A673 (cell line): ENCODE measurements around the gene GOLPH3.

Source experiments
- EZH2 ChIP-seq: fragments of 200-600 bp; sonication (generic); IDR thresholded peaks from 2 replicates; pipeline ENCODE4 v1.6.1; 2017; ENCODE audit warnings: borderline replicate concordance, low read depth, mild to moderate bottlenecking, mixed read lengths, antibody characterized with exemption, low read length; ENCODE audit not compliant: poor library complexity, severe bottlenecking
- TF ChIP-seq, protein P1 (sequence below): fragments of 300-800, 200-600 bp; sonication (generic); conservative IDR thresholded peaks from 2 replicates; pipeline ENCODE4 v1.5.1; 2017; ENCODE audit warnings: low read depth, mild to moderate bottlenecking, antibody characterized with exemption, low read length, moderate library complexity, mixed read lengths

DNA sequence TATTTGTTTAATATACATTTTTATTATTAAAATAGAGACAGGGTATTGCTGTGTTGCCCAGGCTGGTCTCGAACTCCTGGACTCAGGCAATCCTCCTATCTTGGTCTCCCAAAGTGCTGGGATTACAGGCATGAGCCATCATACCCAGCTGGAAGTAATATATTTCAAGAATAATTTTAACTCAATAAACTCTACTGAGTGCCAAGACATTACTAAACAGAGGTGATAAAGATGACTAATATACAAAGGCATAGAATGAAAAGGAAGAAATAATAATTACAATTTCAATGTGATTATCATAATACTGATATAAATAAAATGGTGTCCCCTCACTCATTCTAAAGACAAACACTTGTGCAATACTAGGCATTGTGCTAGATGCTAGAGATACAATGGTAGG is 13.9 kb downstream of the GOLPH3 start:
- TF ChIP-seq, protein P1, sequence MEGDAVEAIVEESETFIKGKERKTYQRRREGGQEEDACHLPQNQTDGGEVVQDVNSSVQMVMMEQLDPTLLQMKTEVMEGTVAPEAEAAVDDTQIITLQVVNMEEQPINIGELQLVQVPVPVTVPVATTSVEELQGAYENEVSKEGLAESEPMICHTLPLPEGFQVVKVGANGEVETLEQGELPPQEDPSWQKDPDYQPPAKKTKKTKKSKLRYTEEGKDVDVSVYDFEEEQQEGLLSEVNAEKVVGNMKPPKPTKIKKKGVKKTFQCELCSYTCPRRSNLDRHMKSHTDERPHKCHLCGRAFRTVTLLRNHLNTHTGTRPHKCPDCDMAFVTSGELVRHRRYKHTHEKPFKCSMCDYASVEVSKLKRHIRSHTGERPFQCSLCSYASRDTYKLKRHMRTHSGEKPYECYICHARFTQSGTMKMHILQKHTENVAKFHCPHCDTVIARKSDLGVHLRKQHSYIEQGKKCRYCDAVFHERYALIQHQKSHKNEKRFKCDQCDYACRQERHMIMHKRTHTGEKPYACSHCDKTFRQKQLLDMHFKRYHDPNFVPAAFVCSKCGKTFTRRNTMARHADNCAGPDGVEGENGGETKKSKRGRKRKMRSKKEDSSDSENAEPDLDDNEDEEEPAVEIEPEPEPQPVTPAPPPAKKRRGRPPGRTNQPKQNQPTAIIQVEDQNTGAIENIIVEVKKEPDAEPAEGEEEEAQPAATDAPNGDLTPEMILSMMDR, result no peak
- TF ChIP-seq EZH2, result no peak
